Gastroesophageal sphincter (tissue), 3 donors: Measurements from ENCODE around the gene ASB12.

Experiments used
- CTCF ChIP-seq, 4 experiments: fragments of 200-600 bp in 2 of 4; fragments of 450-650 bp in 2 of 4; sonication (generic) in 1 of 4; IDR thresholded peaks; one replicate each; pipeline ENCODE4 v1.5.1; 2017 to 2019; ENCODE audit warnings: antibody characterized with exemption in 4 of 4, mild to moderate bottlenecking in 2 of 4, moderate library complexity in 2 of 4
- EP300 ChIP-seq: sonication (generic); formaldehyde crosslinking; IDR thresholded peaks from one replicate; pipeline ENCODE4 v1.6.1; 2017; ENCODE audit warnings: antibody characterized with exemption, mild to moderate bottlenecking
- POLR2A ChIP-seq, 2 donors: fragments of 450-650 bp; IDR thresholded peaks; one replicate each; pipeline ENCODE4 v1.6.1; 2017; ENCODE audit warnings: antibody characterized with exemption in 2 of 2, mild to moderate bottlenecking in 2 of 2, moderate library complexity in 1 of 2
- POLR2AphosphoS5 ChIP-seq: sonication (generic); formaldehyde crosslinking; IDR thresholded peaks from one replicate; pipeline ENCODE4 v1.6.1; 2017; ENCODE audit warnings: antibody characterized with exemption

DNA sequence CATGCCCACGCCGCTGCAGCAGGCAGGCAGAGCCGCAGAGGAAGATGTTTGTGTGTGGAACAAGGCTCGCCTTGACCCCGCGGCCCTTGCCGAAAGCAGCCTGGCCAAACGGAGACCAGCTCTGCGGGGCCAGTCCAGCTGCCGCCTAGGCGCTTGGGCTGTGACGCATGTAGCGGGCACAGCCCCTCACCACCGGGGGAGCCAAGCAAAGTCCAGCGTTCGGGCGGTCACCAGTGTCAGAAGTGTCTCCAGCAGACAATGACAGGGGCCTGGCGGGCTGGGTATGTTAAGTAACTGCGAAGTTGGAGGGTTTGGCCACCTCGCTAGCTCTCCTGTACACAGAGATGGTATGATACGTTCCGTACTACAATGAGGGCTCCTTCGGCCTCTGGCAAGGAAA lies 26.2 kb downstream of the ASB12 start:
- TF ChIP-seq POLR2A (IDR thresholded peaks at IDR 0.05) (no peak), POLR2AphosphoS5 (no peak), CTCF (IDR thresholded peaks at IDR 0.05) (no peak), EP300 (no peak)
